GM12878 (cell line): Measurements from ENCODE around the gene DMD. TPM values are rescaled to one million over a fixed set of nuclear protein-coding genes. Genes with fewer than 3 reads are reported as not detected.

ENCODE experiments used
- ATAC-seq: fragments of 200-7000 bp; cut with Tn5 transposase; 3 replicates; pipeline ENCODE4 v1.9.1; 2020; ENCODE audit warnings: mild to moderate bottlenecking, moderate library complexity
- BruUV-seq: library from RNA; stranded (reverse); fragments of 400-500 nt; replicated peaks from 2 replicates; lab custom pipeline; 2021; lab: Mats Ljungman, UMichigan
- CTCF ChIA-PET: fragments of 300-600 bp; sonication (Branson Sonifier 250); formaldehyde crosslinking; extraction: SDS; loops from one replicate; lab custom pipeline; 2021; ENCODE audit warnings: inconsistent platforms; lab: Yijun Ruan, JAX
- POLR2A ChIA-PET: fragments of 350-600 bp; formaldehyde crosslinking; extraction: SDS; loops from one replicate; lab custom pipeline; 2021; ENCODE audit warnings: inconsistent platforms; lab: Charles Lee
- RAD21 ChIA-PET: fragments of 300-600 bp; sonication (Branson Sonifier 250); formaldehyde crosslinking; loops from one replicate; lab custom pipeline; 2023; ENCODE audit warnings: antibody characterized with exemption; ENCODE audit not compliant: unreplicated experiment; lab: Charles Lee
- SMC1A ChIA-PET: fragments of 300-600 bp; sonication (Branson Sonifier 250); formaldehyde crosslinking; loops from one replicate; lab custom pipeline; 2023; ENCODE audit not compliant: unreplicated experiment, uncharacterized antibody; lab: Charles Lee
- DNase-seq: peaks from one replicate; pipeline ENCODE4 v3.0.0-alpha.2; 2011; ENCODE audit warnings: low read depth, low spot score
- FAIRE-seq: peaks from 3 replicates; lab custom pipeline; 2011; peaks lifted over from hg19 to GRCh38; lab: Jason Lieb, UNC
- H2AFZ ChIP-seq: 2 replicates; pipeline ENCODE4 v1.6.0; 2011; ENCODE audit warnings: low read depth, low read length, control low read depth; ENCODE audit not compliant: control insufficient read depth
- H3K27ac ChIP-seq: 2 replicates; pipeline ENCODE4 v1.5.1; 2011; ENCODE audit warnings: control low read depth; ENCODE audit not compliant: control insufficient read depth, insufficient read depth
- H3K27me3 ChIP-seq, 2 experiments: replicated peaks in 1 of 2; 2 replicates each; pipeline versions ENCODE4 v1.6.0 to v1.6.1; 2011; ENCODE audit warnings: low read length in 1 of 2; ENCODE audit not compliant: control insufficient read depth in 2 of 2, insufficient read depth in 2 of 2
- H3K36me3 ChIP-seq, 2 experiments: 2 replicates each; pipeline ENCODE4 v1.5.1; 2011; ENCODE audit warnings: low read length in 1 of 2; ENCODE audit not compliant: control insufficient read depth in 2 of 2, insufficient read depth in 2 of 2
- H3K4me1 ChIP-seq: 2 replicates; pipeline ENCODE4 v1.6.1; 2011; ENCODE audit warnings: mild to moderate bottlenecking, low read length, moderate library complexity, mixed read lengths; ENCODE audit not compliant: control insufficient read depth, insufficient read depth
- H3K4me2 ChIP-seq: 2 replicates; pipeline ENCODE4 v1.6.0; 2011; ENCODE audit warnings: control low read depth; ENCODE audit not compliant: control insufficient read depth, insufficient read depth
- H3K4me3 ChIP-seq: fragments of 200-600 bp; sonication (generic); 2 replicates; pipeline ENCODE4 v1.5.1; 2016
- H3K79me2 ChIP-seq: 2 replicates; pipeline ENCODE4 v1.6.0; 2011; ENCODE audit warnings: low read length; ENCODE audit not compliant: control insufficient read depth, insufficient read depth
- H3K9ac ChIP-seq: 2 replicates; pipeline ENCODE4 v1.8.0; 2011; ENCODE audit warnings: low read length, control low read depth, mixed read lengths; ENCODE audit not compliant: control insufficient read depth, insufficient read depth
- H3K9me3 ChIP-seq: replicated peaks from 3 replicates; pipeline ENCODE4 v1.5.1; 2011; ENCODE audit warnings: mild to moderate bottlenecking, low read length; ENCODE audit not compliant: control insufficient read depth, insufficient read depth
- H4K20me1 ChIP-seq: 2 replicates; pipeline ENCODE4 v1.6.0; 2011; ENCODE audit not compliant: control insufficient read depth, insufficient read depth
- BRCA1 ChIP-seq: IDR thresholded peaks from 2 replicates; pipeline ENCODE4 v1.6.1; 2011; ENCODE audit warnings: low read depth, low read length, improper control_type of control experiment
- CBFB ChIP-seq: IDR thresholded peaks from 2 replicates; pipeline ENCODE4 v1.6.1; 2016; ENCODE audit warnings: antibody characterized with exemption, low read depth
- CHD4 ChIP-seq: fragments of 200-600 bp; sonication (generic); IDR thresholded peaks from 2 replicates; pipeline ENCODE4 v1.6.1; 2016; ENCODE audit warnings: mild to moderate bottlenecking
- HCFC1 ChIP-seq: fragments of 150-350 bp; IDR thresholded peaks from 2 replicates; pipeline ENCODE4 v1.6.1; 2014; ENCODE audit warnings: low read length
- LARP7 ChIP-seq: fragments of 450-650 bp; IDR thresholded peaks from 2 replicates; pipeline ENCODE4 v1.6.1; 2017; ENCODE audit warnings: mild to moderate bottlenecking
- NR2F1 ChIP-seq: fragments of 450-650 bp; conservative IDR thresholded peaks from 2 replicates; pipeline ENCODE4 v1.6.1; 2017; ENCODE audit warnings: mild to moderate bottlenecking
- PAX5 ChIP-seq: IDR thresholded peaks from 2 replicates; pipeline ENCODE4 v1.6.1; 2011; ENCODE audit warnings: low read depth, low read length, borderline replicate concordance
- SREBF2 ChIP-seq: IDR thresholded peaks from 2 replicates; pipeline ENCODE4 v1.6.1; 2012; ENCODE audit warnings: mild to moderate bottlenecking, low read length
- STAT1 ChIP-seq: fragments of 450-650 bp; conservative IDR thresholded peaks from 2 replicates; pipeline ENCODE4 v1.6.1; 2014; ENCODE audit warnings: antibody characterized with exemption, mild to moderate bottlenecking
- TBL1XR1 ChIP-seq: IDR thresholded peaks from 2 replicates; pipeline ENCODE4 v1.6.1; 2012; ENCODE audit warnings: low read depth, low read length, improper control_type of control experiment
- TCF7 ChIP-seq: IDR thresholded peaks from 2 replicates; pipeline ENCODE4 v1.6.1; 2014; ENCODE audit warnings: antibody characterized with exemption, borderline replicate concordance
- YY1 ChIP-seq: IDR thresholded peaks from 2 replicates; pipeline ENCODE4 v1.6.1; 2011; ENCODE audit warnings: low read depth, mild to moderate bottlenecking, low read length
- WGBS: methylation state at CpG from one replicate; pipeline ENCODE4 v1.1.6; 2016; ENCODE audit warnings: low lambda C conversion rate; ENCODE audit not compliant: insufficient replicate concordance, insufficient coverage; ENCODE audit errors: missing lambda C conversion rate; 5-methylcytosine and 5-hydroxymethylcytosine counted together
- in situ Hi-C: fragments of 300-500 bp; cut with MboI; formaldehyde crosslinking; loops from 9 replicates; pipeline ENCODE4 v1.14.3; 2018; ENCODE audit warnings: mixed read lengths
- intact Hi-C: fragments of 100-400 bp; cut with micrococcal nuclease; formaldehyde crosslinking; loops from one replicate; pipeline ENCODE4 v1.14.2; 2022; ENCODE audit not compliant: unreplicated experiment
- polyA plus RNA-seq, 11 experiments: library from polyadenylated mRNA; depleted of rRNA in 4 of 11; unstranded in 6 of 11; stranded (reverse) in 5 of 11; fragments of >200 nt; fragmentation: Nextera tagmentation in 4 of 11; fragmentation: Illumina TruSeq in 1 of 11; extraction: Ambion mirVana in 4 of 11; extraction: Trizol in 1 of 11; gene quantifications; 1 replicate in 1 of 11; 2 replicates in 10 of 11; pipeline versions ENCODE4 v1.2.1 to v1.2.3, GENCODE V29; 2011 to 2016; ENCODE audit warnings: inconsistent platforms in 2 of 11, missing spikeins in 2 of 11, low read depth in 1 of 11
- total RNA-seq, 4 experiments: library from RNA; depleted of rRNA in 3 of 4; stranded (reverse); fragments of >200 nt in 3 of 4; fragmentation: Illumina TruSeq in 1 of 4; extraction: Trizol in 1 of 4; gene quantifications; 2 replicates each; pipeline versions ENCODE4 v1.2.1 to v1.2.3, GENCODE V29; 2013 to 2021
- TF ChIP-seq, protein P1 (sequence below): fragments of 450-650 bp; IDR thresholded peaks from 2 replicates; pipeline ENCODE4 v1.6.1; 2017; ENCODE audit warnings: borderline replicate concordance
- TF ChIP-seq, protein P2 (sequence below): IDR thresholded peaks from 2 replicates; pipeline ENCODE4 v1.6.1; 2011; ENCODE audit warnings: borderline replicate concordance, low read depth, mild to moderate bottlenecking, moderate library complexity, low read length; ENCODE audit not compliant: insufficient read depth, poor library complexity, severe bottlenecking
- TF ChIP-seq, protein P3 (sequence below): IDR thresholded peaks from 2 replicates; pipeline ENCODE4 v1.6.1; 2011; ENCODE audit warnings: low read depth, mild to moderate bottlenecking, low read length, moderate library complexity, borderline replicate concordance; ENCODE audit errors: extremely low read depth

DMD gene
- total and polyA plus RNA-seq, 10 of the 15 experiments (the other 5 are each of a cell fraction or from before 2014, with no cell fraction given), result 1.4 to 24.3 (median 4.3) TPM

DNA sequence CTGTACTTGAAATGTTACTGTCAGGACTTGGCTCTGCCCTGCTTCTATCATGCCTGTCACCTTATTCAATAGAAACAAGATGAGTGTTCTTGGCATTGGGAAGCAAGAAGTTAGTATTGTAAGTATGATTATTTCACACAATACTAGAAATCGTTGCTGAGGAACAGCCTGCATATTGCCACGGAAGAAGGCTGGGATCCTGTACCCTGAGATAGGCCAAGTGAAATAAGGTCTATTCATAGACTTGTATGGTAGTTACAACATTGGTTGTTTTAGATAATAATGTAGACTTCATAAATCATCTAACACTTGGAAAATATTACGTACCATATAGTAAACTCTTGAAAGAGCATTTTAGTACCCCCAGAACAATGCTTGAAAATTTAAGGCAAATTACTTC is 215.9 kb downstream of the DMD start:
- no peaks in the 10 kb centered on the region for H3K4me1 ChIP-seq
- in situ Hi-C loops, result no loop called here
- H3K9ac ChIP-seq, result no peak overlapping the region
- H2AFZ ChIP-seq, result no peak overlapping the region
- no peaks in the 10 kb centered on the region for H3K36me3 ChIP-seq
- DNase-seq (no peak), ATAC-seq (no peak)
- no peak overlapping the region for H3K4me2 ChIP-seq
- TF ChIP-seq TCF7, result no peak
- no peak for TF ChIP-seq SREBF2
- TF ChIP-seq NR2F1, result no peak
- TF ChIP-seq CHD4, result no peak
- TF ChIP-seq TBL1XR1, result no peak
- TF ChIP-seq, protein P1, sequence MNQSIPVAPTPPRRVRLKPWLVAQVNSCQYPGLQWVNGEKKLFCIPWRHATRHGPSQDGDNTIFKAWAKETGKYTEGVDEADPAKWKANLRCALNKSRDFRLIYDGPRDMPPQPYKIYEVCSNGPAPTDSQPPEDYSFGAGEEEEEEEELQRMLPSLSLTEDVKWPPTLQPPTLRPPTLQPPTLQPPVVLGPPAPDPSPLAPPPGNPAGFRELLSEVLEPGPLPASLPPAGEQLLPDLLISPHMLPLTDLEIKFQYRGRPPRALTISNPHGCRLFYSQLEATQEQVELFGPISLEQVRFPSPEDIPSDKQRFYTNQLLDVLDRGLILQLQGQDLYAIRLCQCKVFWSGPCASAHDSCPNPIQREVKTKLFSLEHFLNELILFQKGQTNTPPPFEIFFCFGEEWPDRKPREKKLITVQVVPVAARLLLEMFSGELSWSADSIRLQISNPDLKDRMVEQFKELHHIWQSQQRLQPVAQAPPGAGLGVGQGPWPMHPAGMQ, result no peak
- no peak for TF ChIP-seq BRCA1
- TF ChIP-seq, protein P2, sequence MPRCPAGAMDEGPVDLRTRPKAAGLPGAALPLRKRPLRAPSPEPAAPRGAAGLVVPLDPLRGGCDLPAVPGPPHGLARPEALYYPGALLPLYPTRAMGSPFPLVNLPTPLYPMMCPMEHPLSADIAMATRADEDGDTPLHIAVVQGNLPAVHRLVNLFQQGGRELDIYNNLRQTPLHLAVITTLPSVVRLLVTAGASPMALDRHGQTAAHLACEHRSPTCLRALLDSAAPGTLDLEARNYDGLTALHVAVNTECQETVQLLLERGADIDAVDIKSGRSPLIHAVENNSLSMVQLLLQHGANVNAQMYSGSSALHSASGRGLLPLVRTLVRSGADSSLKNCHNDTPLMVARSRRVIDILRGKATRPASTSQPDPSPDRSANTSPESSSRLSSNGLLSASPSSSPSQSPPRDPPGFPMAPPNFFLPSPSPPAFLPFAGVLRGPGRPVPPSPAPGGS, result no peak
- TF ChIP-seq YY1, result no peak
- no peak for TF ChIP-seq HCFC1
- TF ChIP-seq, protein P3, sequence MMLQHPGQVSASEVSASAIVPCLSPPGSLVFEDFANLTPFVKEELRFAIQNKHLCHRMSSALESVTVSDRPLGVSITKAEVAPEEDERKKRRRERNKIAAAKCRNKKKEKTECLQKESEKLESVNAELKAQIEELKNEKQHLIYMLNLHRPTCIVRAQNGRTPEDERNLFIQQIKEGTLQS, result no peak
- no peak for TF ChIP-seq STAT1
- no peak for TF ChIP-seq PAX5
- no peak for TF ChIP-seq LARP7
- no peak for TF ChIP-seq CBFB
- TF ChIP-seq, all 136 proteins: peak for 0
- Histone ChIP-seq H3K27ac (no peak overlapping the region), H4K20me1 (no peaks in the 10 kb centered on the region), H3K4me3 (no peak overlapping the region), H3K27me3 (no peaks in the 10 kb centered on the region), H3K9me3 (no peaks in the 10 kb centered on the region), H3K79me2 (no peaks in the 10 kb centered on the region)
- SMC1A ChIA-PET, result no interaction called here
- no TSS peak for BruUV-seq
- WGBS, result 39% methylated on average over 3 of the region's 3 CpGs
- intact Hi-C loops, result no loop called here
- CTCF ChIA-PET, result no interaction called here
- RAD21 ChIA-PET, result no interaction called here
- POLR2A ChIA-PET, result no interaction called here
- FAIRE-seq, result no peak
